Caco-2 (cell line): ENCODE data around the gene SECTM1. TPM values are rescaled to one million over a fixed set of nuclear protein-coding genes. Genes with fewer than 3 reads are reported as not detected.
"Not testable (repeated sequence)": the region's sequence is repeated elsewhere in the genome, so short reads cannot be mapped to it uniquely, and the experiment has no call there.

ENCODE experiments used
- BruUV-seq: library from RNA; stranded (reverse); fragments of 400-500 nt; replicated peaks from 2 replicates; lab custom pipeline; 2021; lab: Mats Ljungman, UMichigan
- CTCF ChIA-PET: fragments of 300-600 bp; sonication (Branson Sonifier 250); formaldehyde crosslinking; loops from one replicate; lab custom pipeline; 2022; ENCODE audit warnings: antibody characterized with exemption; lab: Charles Lee
- POLR2A ChIA-PET: fragments of 300-600 bp; sonication (Branson Sonifier 250); formaldehyde crosslinking; loops from one replicate; lab custom pipeline; 2022; ENCODE audit warnings: antibody characterized with exemption; lab: Charles Lee
- DNase-seq, 2 experiments: peaks; one replicate each; pipeline versions ENCODE4 v3.0.0 to v3.0.0-alpha.2; 2020 to 2022
- H3K27me3 ChIP-seq: replicated peaks from 2 replicates; pipeline ENCODE4 v1.6.0; 2011; ENCODE audit warnings: low read length; ENCODE audit not compliant: control insufficient read depth, insufficient read depth
- H3K36me3 ChIP-seq: 2 replicates; pipeline ENCODE4 v1.5.1; 2011; ENCODE audit warnings: low read length; ENCODE audit not compliant: control insufficient read depth, insufficient read depth
- H3K4me1 ChIP-seq: fragments of 250-450 bp; sonication (Bioruptor Pico); 2 replicates; pipeline ENCODE4 v1.5.1; 2020; ENCODE audit warnings: mild to moderate bottlenecking
- H3K4me3 ChIP-seq: 2 replicates; pipeline ENCODE4 v1.5.1; 2011; ENCODE audit warnings: low read depth, mild to moderate bottlenecking, control low read depth, low read length
- H3K9me3 ChIP-seq: fragments of 250-450 bp; sonication (Bioruptor Pico); 2 replicates; pipeline ENCODE4 v1.5.1; 2020; ENCODE audit warnings: mild to moderate bottlenecking, moderate library complexity
- H3K27ac Mint-ChIP-seq: one replicate; pipeline ENCODE4 v1.8.0; 2022; ENCODE audit warnings: mixed read lengths; ENCODE audit not compliant: unreplicated experiment
- H3K27me3 Mint-ChIP-seq: one replicate; pipeline ENCODE4 v1.8.0; 2022; ENCODE audit warnings: mixed read lengths; ENCODE audit not compliant: insufficient read depth, unreplicated experiment
- H3K36me3 Mint-ChIP-seq: one replicate; pipeline ENCODE4 v1.8.0; 2022; ENCODE audit warnings: mild to moderate bottlenecking, mixed read lengths; ENCODE audit not compliant: insufficient read depth, unreplicated experiment
- H3K4me1 Mint-ChIP-seq: one replicate; pipeline ENCODE4 v1.8.0; 2022; ENCODE audit warnings: low read depth, mixed read lengths; ENCODE audit not compliant: unreplicated experiment
- H3K4me3 Mint-ChIP-seq: one replicate; pipeline ENCODE4 v1.8.0; 2022; ENCODE audit warnings: mild to moderate bottlenecking, moderate library complexity, mixed read lengths; ENCODE audit not compliant: unreplicated experiment
- H3K9me3 Mint-ChIP-seq: one replicate; pipeline ENCODE4 v1.8.0; 2022; ENCODE audit warnings: mixed read lengths; ENCODE audit not compliant: unreplicated experiment
- intact Hi-C: fragments of 100-400 bp; cut with micrococcal nuclease; formaldehyde crosslinking; loops from one replicate; pipeline ENCODE4 v1.10.0; 2022; ENCODE audit not compliant: unreplicated experiment
- total RNA-seq: library from RNA; stranded (reverse); gene quantifications from 2 replicates; pipeline ENCODE4 v1.2.3, GENCODE V29; 2022
- TF ChIP-seq, protein P1 (sequence below), 2 experiments: fragments of 200-600 bp in 1 of 2; IDR thresholded peaks; 1 replicate in 1 of 2; 2 replicates in 1 of 2; pipeline versions ENCODE4 v1.5.1 to v1.8.0; 2011 to 2022; ENCODE audit warnings: antibody characterized with exemption in 1 of 2, control low read depth in 1 of 2, inconsistent platforms in 1 of 2, low read depth in 1 of 2, low read length in 1 of 2, mild to moderate bottlenecking in 1 of 2, moderate library complexity in 1 of 2; ENCODE audit not compliant: insufficient read depth in 1 of 2, severe bottlenecking in 1 of 2, unreplicated experiment in 1 of 2

The SECTM1 gene
- total RNA-seq, 1 experiment from 2014 or later, result 0.75 TPM

DNA sequence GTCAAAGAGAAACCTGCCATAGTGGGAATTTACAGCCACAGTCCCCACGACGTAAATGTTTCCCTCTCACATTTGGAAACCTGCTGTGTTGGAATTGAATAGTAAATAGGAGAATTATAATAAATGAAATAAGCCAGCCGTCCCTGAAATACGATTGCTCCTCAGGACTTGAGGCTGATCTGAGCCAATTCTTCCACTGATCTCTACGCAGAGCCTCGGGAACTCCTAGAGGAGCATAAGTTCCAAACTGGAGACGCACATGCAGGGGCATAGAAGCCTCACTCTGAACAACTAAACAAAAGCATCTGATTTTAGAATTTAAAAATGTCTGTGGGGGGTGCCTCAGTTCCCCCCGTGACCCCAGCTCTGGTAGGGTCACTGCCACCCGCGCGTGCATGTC lies 15.3 kb upstream of the SECTM1 start:
- DNase-seq, result no peak
- Mint-ChIP-seq H3K27ac (no peak overlapping the region), H3K4me3 (no peak overlapping the region), H3K27me3 (no peaks in the 10 kb centered on the region), H3K9me3 (no peaks in the 10 kb centered on the region), H3K36me3 (peaks cover 7% of the 10 kb centered on the region), H3K4me1 (peaks cover 17% of the 10 kb centered on the region)
- no peaks in the 10 kb centered on the region for H3K36me3 ChIP-seq
- no TSS peak for BruUV-seq
- TF ChIP-seq, protein P1, sequence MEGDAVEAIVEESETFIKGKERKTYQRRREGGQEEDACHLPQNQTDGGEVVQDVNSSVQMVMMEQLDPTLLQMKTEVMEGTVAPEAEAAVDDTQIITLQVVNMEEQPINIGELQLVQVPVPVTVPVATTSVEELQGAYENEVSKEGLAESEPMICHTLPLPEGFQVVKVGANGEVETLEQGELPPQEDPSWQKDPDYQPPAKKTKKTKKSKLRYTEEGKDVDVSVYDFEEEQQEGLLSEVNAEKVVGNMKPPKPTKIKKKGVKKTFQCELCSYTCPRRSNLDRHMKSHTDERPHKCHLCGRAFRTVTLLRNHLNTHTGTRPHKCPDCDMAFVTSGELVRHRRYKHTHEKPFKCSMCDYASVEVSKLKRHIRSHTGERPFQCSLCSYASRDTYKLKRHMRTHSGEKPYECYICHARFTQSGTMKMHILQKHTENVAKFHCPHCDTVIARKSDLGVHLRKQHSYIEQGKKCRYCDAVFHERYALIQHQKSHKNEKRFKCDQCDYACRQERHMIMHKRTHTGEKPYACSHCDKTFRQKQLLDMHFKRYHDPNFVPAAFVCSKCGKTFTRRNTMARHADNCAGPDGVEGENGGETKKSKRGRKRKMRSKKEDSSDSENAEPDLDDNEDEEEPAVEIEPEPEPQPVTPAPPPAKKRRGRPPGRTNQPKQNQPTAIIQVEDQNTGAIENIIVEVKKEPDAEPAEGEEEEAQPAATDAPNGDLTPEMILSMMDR (IDR thresholded peaks at IDR 0.05; ENCODE audit: insufficient read depth in 1 of 2, low read depth in 1 of 2, low read length in 1 of 2, severe bottlenecking in 1 of 2, unreplicated experiment in 1 of 2), result no peak
- no peak overlapping the region for H3K4me3 ChIP-seq
- CTCF ChIA-PET, result interaction anchor here (1.1 kb wide), 1 partner anchor 9 kb away, joined by 3 read pairs; no protein-coding TSS in a partner anchor
- intact Hi-C loops, result no loop called here
- no peaks in the 10 kb centered on the region for H3K9me3 ChIP-seq
- peaks cover 23% of the 10 kb centered on the region for H3K4me1 ChIP-seq
- POLR2A ChIA-PET, result no interaction called here
- H3K27me3 ChIP-seq, result no peaks in the 10 kb centered on the region

DNA sequence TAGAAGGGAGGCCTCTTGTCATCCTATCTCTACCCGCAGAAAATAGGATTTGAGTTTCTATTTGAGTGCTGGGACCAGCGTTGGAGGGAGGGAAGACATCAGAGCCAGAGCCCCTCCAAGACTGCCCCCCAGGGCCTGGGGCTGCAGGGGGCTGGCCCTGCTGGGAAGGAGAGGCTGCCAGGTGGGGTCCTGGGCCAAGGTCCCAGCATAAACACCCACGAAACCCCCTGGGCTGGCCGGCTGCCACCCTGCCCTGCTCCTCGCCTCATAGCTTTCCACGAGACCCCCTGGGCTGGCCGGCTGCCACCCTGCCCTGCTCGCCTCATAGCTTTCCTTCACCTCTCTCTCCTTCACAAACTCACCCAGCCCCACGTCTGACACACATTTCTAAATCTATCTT lies 14.9 kb upstream of the SECTM1 start:
- no peak for DNase-seq
- Histone ChIP-seq H3K4me3 (no peak overlapping the region), H3K27me3 (no peaks in the 10 kb centered on the region), H3K9me3 (no peaks in the 10 kb centered on the region), H3K4me1 (peaks cover 23% of the 10 kb centered on the region), H3K36me3 (no peaks in the 10 kb centered on the region)
- intact Hi-C loops, result no loop called here
- no TSS peak for BruUV-seq
- H3K4me3 Mint-ChIP-seq, result no peak overlapping the region
- no peaks in the 10 kb centered on the region for H3K9me3 Mint-ChIP-seq
- TF ChIP-seq, protein P1 (IDR thresholded peaks at IDR 0.05; ENCODE audit: insufficient read depth in 1 of 2, low read depth in 1 of 2, low read length in 1 of 2, severe bottlenecking in 1 of 2, unreplicated experiment in 1 of 2), result no peak
- H3K4me1 Mint-ChIP-seq, result peaks cover 17% of the 10 kb centered on the region
- POLR2A ChIA-PET, result no interaction called here
- CTCF ChIA-PET, result no interaction called here
- peaks cover 7% of the 10 kb centered on the region for H3K36me3 Mint-ChIP-seq
- H3K27me3 Mint-ChIP-seq, result no peaks in the 10 kb centered on the region
- H3K27ac Mint-ChIP-seq, result no peak overlapping the region

DNA sequence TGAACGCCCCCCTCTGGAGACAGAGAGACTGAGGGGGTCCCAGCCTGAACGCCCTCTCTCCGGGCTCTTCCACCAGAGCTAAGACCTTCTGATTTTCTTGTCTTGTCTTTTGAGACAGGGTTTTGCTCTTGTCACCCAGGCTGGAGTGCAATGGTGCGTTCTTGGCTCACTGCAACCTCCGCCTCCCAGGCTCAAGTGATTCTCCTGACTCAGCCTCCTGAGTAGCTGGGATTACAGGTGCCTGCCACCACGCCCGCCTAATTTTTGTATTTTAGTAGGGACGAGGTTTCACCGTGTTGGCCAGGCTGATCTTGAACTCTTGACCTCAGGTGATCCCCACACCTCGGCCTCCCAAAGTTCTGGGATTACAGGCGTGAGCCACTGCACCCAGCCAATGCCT lies 14.4 kb upstream of the SECTM1 start:
- H3K9me3 ChIP-seq, intact Hi-C loops, H3K4me3 Mint-ChIP-seq, H3K4me3 ChIP-seq, H3K27me3 Mint-ChIP-seq, H3K36me3 ChIP-seq, BruUV-seq, CTCF ChIA-PET, H3K36me3 Mint-ChIP-seq, H3K27ac Mint-ChIP-seq, POLR2A ChIA-PET, DNase-seq, H3K9me3 Mint-ChIP-seq, H3K27me3 ChIP-seq: not testable (repeated sequence)
- H3K4me1 Mint-ChIP-seq, result peaks cover 17% of the 10 kb centered on the region
- peaks cover 27% of the 10 kb centered on the region for H3K4me1 ChIP-seq
